Ectodermal cell (in vitro differentiated cells): ENCODE measurements around the gene SCN5A.

Experiments used
- H3K27ac ChIP-seq: 2 replicates; pipeline ENCODE4 v1.7.0; 2013; ENCODE audit warnings: mild to moderate bottlenecking, low read depth, low read length; ENCODE audit not compliant: insufficient read depth, poor library complexity, severe bottlenecking
- H3K27me3 ChIP-seq: 2 replicates; pipeline ENCODE4 v1.7.0; 2013; ENCODE audit warnings: mild to moderate bottlenecking, low read length; ENCODE audit not compliant: insufficient read depth, control insufficient read depth, poor library complexity, severe bottlenecking
- H3K36me3 ChIP-seq: one replicate; pipeline ENCODE4 v1.7.0; 2013; ENCODE audit warnings: low read length; ENCODE audit not compliant: control insufficient read depth, insufficient read depth
- H3K4me1 ChIP-seq: one replicate; pipeline ENCODE4 v1.7.0; 2013; ENCODE audit warnings: low read length; ENCODE audit not compliant: control insufficient read depth, insufficient read depth
- H3K4me3 ChIP-seq: 2 replicates; pipeline ENCODE4 v1.7.0; 2013; ENCODE audit warnings: low read depth, low read length, control low read depth; ENCODE audit not compliant: insufficient read depth
- H3K9me3 ChIP-seq: 2 replicates; pipeline ENCODE4 v1.7.0; 2013; ENCODE audit warnings: mild to moderate bottlenecking, low read length, moderate library complexity; ENCODE audit not compliant: control insufficient read depth
- WGBS, 2 experiments: methylation state at CpG; one replicate each; pipeline ENCODE4 v1.1.7; 2013; ENCODE audit warnings: missing lambda C conversion rate in 2 of 2; 5-methylcytosine and 5-hydroxymethylcytosine counted together

The SCN5A gene

DNA sequence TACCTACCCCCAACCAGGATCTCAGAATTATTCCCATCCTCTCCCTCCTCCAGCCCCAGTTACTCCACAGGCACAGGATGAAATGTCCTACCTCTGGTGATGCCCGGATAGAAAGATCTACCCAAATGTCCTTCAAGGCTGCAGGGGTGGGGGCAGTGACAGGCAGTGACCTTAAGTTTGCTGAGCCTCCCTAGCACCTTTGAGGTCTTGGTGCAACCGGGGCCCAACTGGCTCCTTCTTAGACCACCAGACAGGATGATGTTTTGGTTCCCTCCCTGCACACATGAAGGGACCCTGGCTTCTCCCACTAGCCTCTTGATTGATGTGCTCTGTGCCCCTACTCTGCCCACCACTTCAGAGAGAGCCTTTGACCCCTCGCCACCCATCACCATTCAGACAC is 117.0 kb downstream of the SCN5A start:
- H3K27me3 ChIP-seq: no peaks in the 10 kb centered on the region
- H3K9me3 ChIP-seq: no peaks in the 10 kb centered on the region
- no peaks in the 10 kb centered on the region for H3K36me3 ChIP-seq
- peaks cover 8% of the 10 kb centered on the region for H3K4me1 ChIP-seq
- no peak overlapping the region for H3K27ac ChIP-seq
- no peak overlapping the region for H3K4me3 ChIP-seq
- 69 to 75% methylated on average over 3 of the region's 3 CpGs for WGBS, 2 experiments

DNA sequence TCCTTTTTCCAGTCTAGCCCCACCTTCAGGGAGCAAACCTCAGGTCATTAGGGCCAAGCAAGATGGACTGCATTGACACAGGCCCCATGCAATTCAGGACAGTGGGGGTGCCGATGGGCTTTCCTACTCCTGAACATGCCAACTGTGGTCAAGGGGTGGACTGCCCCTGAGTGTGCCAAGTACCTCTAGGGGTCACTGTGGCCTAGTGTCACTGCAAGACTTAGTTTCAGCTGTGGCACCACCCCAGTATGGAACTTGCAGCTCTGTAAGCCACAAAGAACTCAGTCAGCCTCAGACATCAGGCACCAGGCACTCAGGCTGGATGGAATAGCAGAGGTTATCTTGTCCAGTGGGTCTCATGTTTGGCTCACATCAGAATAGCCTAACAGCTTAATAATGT is 121.0 kb downstream of the SCN5A start:
- Histone ChIP-seq H3K36me3 (peaks cover 6% of the 10 kb centered on the region), H3K4me3 (no peak overlapping the region), H3K27ac (no peak overlapping the region), H3K4me1 (peaks cover 8% of the 10 kb centered on the region), H3K9me3 (no peaks in the 10 kb centered on the region), H3K27me3 (no peaks in the 10 kb centered on the region)
- 86 to 93% methylated on average over 1 of the region's 1 CpG for WGBS, 2 experiments

DNA sequence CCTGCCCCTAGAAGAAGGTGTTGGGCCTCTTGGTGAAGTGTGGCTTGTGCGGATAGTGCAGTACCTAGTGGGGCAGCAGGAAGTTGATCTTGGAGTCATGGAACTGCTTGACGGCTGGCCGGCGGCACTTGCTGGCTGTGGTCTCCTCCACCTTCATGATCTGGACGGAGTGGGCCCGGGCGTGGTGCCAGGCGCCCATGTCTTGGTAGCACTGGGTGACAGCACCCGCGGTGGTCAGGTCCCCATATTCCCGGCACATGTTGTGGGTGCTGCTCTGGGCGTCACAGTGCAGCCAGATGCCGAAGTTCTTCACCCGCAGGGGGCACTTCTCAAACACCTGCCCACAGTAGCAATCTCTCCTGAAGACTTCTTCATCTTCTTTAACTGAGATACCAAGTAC is 122.7 kb downstream of the SCN5A start:
- H3K4me1 ChIP-seq: no peaks in the 10 kb centered on the region
- H3K4me3 ChIP-seq: no peak overlapping the region
- no peak overlapping the region for H3K27ac ChIP-seq
- 93 to 96% methylated on average over 14 of the region's 14 CpGs for WGBS, 2 experiments
- H3K36me3 ChIP-seq: peaks cover 6% of the 10 kb centered on the region
- H3K9me3 ChIP-seq: no peaks in the 10 kb centered on the region
- no peaks in the 10 kb centered on the region for H3K27me3 ChIP-seq

- Histone ChIP-seq H3K4me3 (no peak overlapping the region), H3K4me1 (no peaks in the 10 kb centered on the region), H3K27me3 (no peaks in the 10 kb centered on the region), H3K27ac (no peak overlapping the region), H3K36me3 (peaks cover 6% of the 10 kb centered on the region), H3K9me3 (no peaks in the 10 kb centered on the region)
- 94 to 97% methylated on average over 5 of the region's 5 CpGs for whole genome bisulfite sequencing, 2 experiments
Measured at GRCh38 chr3:38524141-38524739, 125.2 kb downstream of the SCN5A start.

DNA sequence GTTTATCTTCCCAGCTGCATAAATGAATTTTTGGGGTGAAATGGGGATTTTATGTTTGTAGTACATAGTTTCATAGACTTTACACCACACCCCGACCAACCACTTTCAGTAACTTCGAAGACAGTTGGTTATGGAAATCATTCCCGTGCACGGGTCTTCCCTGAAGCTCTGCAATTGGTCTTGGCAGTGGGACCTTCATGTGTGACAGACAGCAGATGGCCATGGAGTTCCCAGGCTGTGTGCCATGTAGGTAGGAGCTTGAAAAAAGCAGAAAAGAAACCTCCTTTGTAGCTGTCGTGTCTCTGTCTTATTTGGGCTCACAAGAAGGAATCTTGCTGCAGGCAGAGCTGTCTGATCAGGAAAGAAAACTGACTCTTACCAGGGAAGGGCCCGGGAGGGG is 127.5 kb downstream of the SCN5A start:
- 94 to 98% methylated on average over 6 of the region's 6 CpGs for WGBS, 2 experiments
- no peak overlapping the region for H3K27ac ChIP-seq
- no peaks in the 10 kb centered on the region for H3K9me3 ChIP-seq
- no peaks in the 10 kb centered on the region for H3K27me3 ChIP-seq
- H3K4me3 ChIP-seq: no peak overlapping the region
- H3K4me1 ChIP-seq: no peaks in the 10 kb centered on the region
- H3K36me3 ChIP-seq: peaks cover 6% of the 10 kb centered on the region

GRCh38 chr3:38521391-38521987 is 128.0 kb downstream of the SCN5A start:
- H3K27ac ChIP-seq: no peak overlapping the region
- H3K36me3 ChIP-seq: peaks cover 8% of the 10 kb centered on the region
- H3K4me1 ChIP-seq: no peaks in the 10 kb centered on the region
- H3K9me3 ChIP-seq: no peaks in the 10 kb centered on the region
- H3K4me3 ChIP-seq: no peak overlapping the region
- WGBS, 2 experiments: 9 to 13% methylated on average over 5 of the region's 5 CpGs
- no peaks in the 10 kb centered on the region for H3K27me3 ChIP-seq

DNA sequence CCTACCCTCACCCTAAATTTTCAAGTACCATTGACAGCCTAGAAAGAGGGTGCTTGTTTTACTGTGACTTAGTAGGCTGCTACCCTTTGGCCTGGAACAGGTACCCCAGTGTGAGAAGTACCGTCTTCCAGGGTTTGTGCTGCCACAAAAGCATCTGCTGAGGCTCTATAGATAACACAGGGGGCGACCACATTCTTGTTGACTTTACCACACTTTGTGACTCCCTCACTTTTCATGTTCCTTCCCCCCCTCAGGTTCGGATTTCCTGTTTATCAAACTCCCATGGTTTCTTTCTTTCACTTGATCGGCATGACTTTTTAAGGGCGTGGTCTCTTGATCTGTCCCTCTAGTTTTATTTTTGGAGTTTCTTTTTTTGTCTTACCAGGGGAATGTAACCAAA is 129.8 kb downstream of the SCN5A start:
- Histone ChIP-seq H3K36me3 (peaks cover 8% of the 10 kb centered on the region), H3K4me1 (no peaks in the 10 kb centered on the region), H3K27ac (no peak overlapping the region), H3K9me3 (no peaks in the 10 kb centered on the region), H3K27me3 (no peaks in the 10 kb centered on the region), H3K4me3 (no peak overlapping the region)
- 43 to 50% methylated on average over 5 of the region's 5 CpGs for WGBS, 2 experiments

GRCh38 chr3:38519000-38519399 is 130.5 kb downstream of the SCN5A start:
- Histone ChIP-seq H3K4me1 (no peaks in the 10 kb centered on the region), H3K4me3 (no peak overlapping the region), H3K36me3 (peaks cover 6% of the 10 kb centered on the region), H3K9me3 (no peaks in the 10 kb centered on the region), H3K27me3 (no peaks in the 10 kb centered on the region), H3K27ac (no peak overlapping the region)
- 80 to 94% methylated on average over 1 of the region's 1 CpG for WGBS, 2 experiments

GRCh38 chr3:38516669-38517068 is 132.8 kb downstream of the SCN5A start:
- Histone ChIP-seq H3K27me3 (no peaks in the 10 kb centered on the region), H3K4me3 (no peak overlapping the region), H3K9me3 (no peaks in the 10 kb centered on the region), H3K36me3 (peaks cover 7% of the 10 kb centered on the region), H3K4me1 (no peaks in the 10 kb centered on the region), H3K27ac (no peak overlapping the region)
- 50 to 52% methylated on average over 1 of the region's 1 CpG for WGBS, 2 experiments

GRCh38 chr3:38515367-38515766 is 134.1 kb downstream of the SCN5A start:
- Histone ChIP-seq H3K27ac (no peak overlapping the region), H3K27me3 (no peaks in the 10 kb centered on the region), H3K4me3 (no peak overlapping the region), H3K36me3 (peaks cover 7% of the 10 kb centered on the region), H3K9me3 (no peaks in the 10 kb centered on the region), H3K4me1 (no peaks in the 10 kb centered on the region)
- WGBS, 2 experiments: 97 to 98% methylated on average over 7 of the region's 7 CpGs
